Left ventricle myocardium superior (tissue), 1 donor: ENCODE measurements around the gene OR7A5. TPM values are rescaled to one million over a fixed set of nuclear protein-coding genes. Genes with fewer than 3 reads are reported as not detected.
"Not testable (repeated sequence)": the region's sequence is repeated elsewhere in the genome, so short reads cannot be mapped to it uniquely, and the experiment has no call there.

Experiments
- ATAC-seq: fragments of 200-7000 bp; cut with Tn5 transposase; one replicate; pipeline ENCODE4 v1.9.1; 2020; ENCODE audit warnings: mild to moderate bottlenecking, moderate library complexity
- DNase-seq: peaks from one replicate; pipeline ENCODE4 v3.0.0-alpha.2; 2020
- intact Hi-C: fragments of 100-400 bp; cut with micrococcal nuclease; formaldehyde crosslinking; loops from one replicate; pipeline ENCODE4 v1.11.0; 2022
- total RNA-seq: library from RNA; stranded (reverse); fragmentation: NEBNext Ultra II Directional; extraction: Animal tissue kit (Norgen Biotek cat#: 25700); gene quantifications from one replicate; pipeline ENCODE4 v1.2.1, GENCODE V29; 2021
- donor health status: DM: no; HTN: yes; CAD: no; lungs with severe emphysema.

The OR7A5 gene
- total RNA-seq, 1 donor from 2014 or later = not detected

DNA sequence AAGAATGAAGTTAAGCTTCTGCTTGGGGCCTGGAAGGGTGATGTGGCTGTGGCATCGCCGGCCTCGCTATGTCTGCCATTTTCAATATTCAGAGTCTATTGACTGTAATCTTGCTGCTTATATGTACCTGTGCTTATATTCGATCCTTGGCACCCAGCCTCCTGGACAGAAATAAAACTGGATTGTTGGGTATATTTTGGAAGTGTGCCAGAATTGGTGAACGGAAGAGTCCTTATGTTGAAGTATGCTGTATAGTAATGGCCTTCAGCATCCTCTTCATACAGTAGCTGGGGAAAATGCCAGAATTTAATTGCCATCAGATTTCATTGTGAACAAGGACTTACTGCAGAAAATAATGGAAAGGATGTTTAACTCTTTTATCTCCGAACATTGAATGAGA, 42.7 kb downstream of the OR7A5 start:
- intact Hi-C loops, ATAC-seq, DNase-seq: not testable (repeated sequence)

DNA sequence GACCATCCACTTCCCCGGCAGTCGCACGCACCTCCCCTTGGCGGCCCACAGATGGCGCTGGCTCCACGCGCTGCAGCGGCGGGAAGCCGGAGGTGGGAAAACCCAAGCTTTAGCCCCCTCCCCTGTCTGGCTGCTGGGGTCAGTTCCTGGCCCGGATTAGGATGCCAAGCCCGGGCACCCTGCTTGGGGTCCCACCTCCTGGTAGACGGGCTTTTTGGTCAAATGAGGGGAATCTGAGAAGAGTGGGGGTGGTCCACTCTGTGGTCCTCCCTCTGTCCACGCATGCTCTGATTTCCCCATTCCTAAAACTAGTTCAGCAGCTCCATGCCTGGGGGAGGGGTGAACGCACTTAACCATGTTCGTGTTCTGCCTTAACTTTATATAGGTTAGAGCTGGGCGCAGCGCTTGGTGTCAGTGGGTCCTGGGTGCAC, 48.5 kb downstream of the OR7A5 start:
- peak; percentile 38 for DNase-seq
- ATAC-seq = no peak
- intact Hi-C loops = no loop called here

DNA sequence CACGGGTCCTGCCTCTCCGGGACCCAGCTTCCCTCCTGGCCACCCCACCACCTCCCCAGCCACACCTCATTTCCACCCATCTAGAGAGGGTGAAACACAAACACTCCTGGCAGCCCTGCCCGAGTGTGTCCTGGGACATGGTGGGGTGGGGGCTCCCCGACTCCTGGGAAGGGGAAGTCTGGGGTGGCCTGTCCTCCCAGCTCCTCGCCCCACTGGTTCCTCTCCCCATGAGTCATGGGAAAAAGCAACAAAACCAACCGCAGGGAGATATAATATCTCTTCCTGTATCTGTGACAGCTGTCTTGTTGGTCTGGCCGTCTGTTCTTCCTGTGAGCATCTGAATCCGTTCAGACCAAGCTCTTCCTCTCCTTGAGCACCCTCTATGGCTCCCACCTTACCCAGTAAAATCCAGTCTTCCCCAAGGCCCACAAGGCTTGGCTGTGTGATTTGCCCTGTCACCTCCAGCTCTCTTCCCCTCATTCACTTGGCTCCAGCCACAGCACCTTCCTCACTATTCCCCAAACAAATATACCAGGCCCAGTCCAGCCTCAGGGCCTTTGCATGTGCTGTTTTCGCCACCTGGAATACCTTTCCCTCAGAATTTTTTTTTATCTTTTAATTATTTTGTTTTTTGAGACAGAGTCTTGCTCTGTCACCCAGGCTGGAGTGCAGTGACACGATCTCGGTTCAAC, 49.7 kb downstream of the OR7A5 start:
- intact Hi-C loops = not testable (repeated sequence)
- peak; percentile 85 for ATAC-seq
- peak; percentile 40 for DNase-seq

DNA sequence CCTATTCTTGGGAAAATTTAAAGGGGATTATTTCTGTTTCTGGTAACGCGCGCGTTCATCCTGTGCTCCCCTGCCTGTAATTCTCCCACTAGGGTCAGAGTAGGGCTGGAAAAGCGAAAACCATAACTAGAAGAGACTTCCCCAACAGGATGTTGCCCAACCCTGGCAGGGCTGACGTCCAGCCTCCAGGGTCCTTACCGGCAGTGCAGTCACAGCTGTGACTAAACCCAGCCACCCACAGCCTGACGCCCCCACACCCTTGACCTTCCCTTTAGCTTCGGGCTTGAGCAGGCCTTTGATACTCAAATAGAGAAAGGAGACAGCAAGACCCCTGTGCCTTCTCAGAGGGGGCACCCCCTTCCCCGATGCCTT, 50.3 kb downstream of the OR7A5 start:
- intact Hi-C loops = not testable (repeated sequence)
- DNase-seq = peak; percentile 65
- peak; percentile 83 for ATAC-seq

GRCh38 chr19:14783410-14783998, 51.5 kb downstream of the OR7A5 start:
- intact Hi-C loops = not testable (repeated sequence)

DNA sequence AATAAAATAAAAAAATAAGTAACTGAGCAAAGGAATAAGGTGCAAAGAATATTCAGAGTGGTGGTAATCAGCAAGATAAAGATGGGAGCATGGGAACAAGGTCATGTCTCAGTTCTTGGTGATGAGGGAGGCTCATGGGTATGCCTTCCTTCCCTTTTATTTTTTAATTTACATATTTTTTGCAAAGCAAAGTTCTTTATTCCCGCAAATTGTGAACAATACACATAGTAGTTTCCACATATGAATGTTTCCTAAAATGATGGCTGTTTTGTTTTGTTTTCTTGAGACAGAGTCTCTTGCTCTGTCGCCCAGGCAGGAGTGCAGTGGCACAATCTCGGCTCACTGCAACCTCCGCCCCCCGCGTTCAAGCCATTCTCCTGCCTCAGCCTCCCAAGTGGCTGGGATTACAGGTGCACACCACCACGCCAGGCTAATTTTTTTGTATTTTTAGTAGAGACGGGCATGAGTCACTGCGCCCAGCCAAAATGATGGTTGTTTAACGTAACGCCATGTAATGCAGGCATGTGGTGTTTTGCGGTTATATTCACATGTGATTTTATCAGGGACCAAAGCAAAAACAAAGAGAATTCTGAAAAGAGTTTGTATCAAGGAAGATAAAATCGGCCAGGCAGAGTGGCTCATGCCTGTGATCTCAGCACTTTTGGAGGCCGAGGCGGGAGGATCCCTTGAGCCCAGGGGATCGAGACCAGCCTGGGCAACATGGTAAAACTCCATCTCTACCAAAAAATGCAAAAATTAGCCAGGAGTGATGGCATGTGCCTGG, 52.2 kb downstream of the OR7A5 start:
- ATAC-seq = no peak
- DNase-seq = no peak
- intact Hi-C loops = no loop called here

More at GRCh38 chr19:14783410-14783998, 51.5 kb downstream of the OR7A5 start:
- ATAC-seq = peak; percentile 40
- not testable (repeated sequence) for DNase-seq

GRCh38 chr19:14781713-14782536, 53.1 kb downstream of the OR7A5 start:
- DNase-seq, ATAC-seq, intact Hi-C loops: not testable (repeated sequence)

GRCh38 chr19:14780622-14781225, 54.3 kb downstream of the OR7A5 start:
- DNase-seq, intact Hi-C loops, ATAC-seq: not testable (repeated sequence)

GRCh38 chr19:14779151-14779550, 55.8 kb downstream of the OR7A5 start:
- no peak for ATAC-seq
- intact Hi-C loops = no loop called here
- DNase-seq = no peak

DNA sequence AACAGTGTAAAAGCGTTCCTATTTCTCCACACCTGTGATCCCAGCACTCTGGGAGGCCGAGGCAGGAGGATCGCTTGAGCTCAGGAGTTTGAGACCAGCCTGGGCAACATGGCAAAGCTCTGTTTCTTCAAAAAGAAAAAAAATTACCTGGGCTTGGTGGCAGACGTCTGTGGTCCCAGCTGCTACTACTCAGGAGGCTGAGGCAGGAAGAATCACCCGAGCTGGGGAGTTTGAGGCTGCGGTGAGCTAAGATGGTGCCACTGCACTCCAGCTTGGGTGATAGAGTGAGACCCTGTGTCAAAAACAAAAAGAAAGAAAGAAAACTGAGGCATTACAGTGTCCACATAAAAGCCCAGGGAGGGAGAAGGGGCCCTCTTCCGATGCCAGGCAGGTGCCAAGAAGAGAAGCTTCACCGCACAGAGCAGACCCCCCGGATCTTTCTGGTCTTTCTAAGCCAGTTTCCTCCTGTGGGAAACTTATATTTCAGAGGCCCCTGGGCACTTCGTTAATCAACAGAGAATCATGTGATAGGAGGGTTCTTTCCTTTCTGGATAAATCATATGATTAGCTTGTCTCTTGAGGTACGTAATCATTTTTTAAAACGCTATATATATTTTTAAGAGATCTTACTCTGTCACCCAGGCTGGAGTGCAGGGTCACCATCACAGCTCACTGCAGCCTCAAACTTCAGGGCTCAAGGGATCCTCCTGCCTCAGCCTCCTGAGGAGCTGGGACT, 56.7 kb downstream of the OR7A5 start, which contains the start of gene ADGRE2:
ADGRE2 (minus strand) TSS at position 451 of the 736 bp plus-strand sequence. CDS start 1,804 bp downstream, outside the sequence.
- ATAC-seq, DNase-seq, intact Hi-C loops: not testable (repeated sequence)

- DNase-seq, ATAC-seq, intact Hi-C loops: not testable (repeated sequence)
Measured at GRCh38 chr19:14777645-14778044, 57.3 kb downstream of the OR7A5 start.

Other genes with a start within 250 kb of the OR7A5 start
- gene ADGRE3, start 160.3 kb downstream of the OR7A5 start, total RNA-seq = not detected
- 7.3 TPM for gene ZNF333, start 145.1 kb downstream of the OR7A5 start, total RNA-seq
- 0.72 TPM for gene ADGRE2, start 56.6 kb downstream of the OR7A5 start, total RNA-seq
- gene OR7C1, start within 50 bp of the OR7A5 start, total RNA-seq = not detected
- not detected for gene OR7A10, start 13.7 kb upstream of the OR7A5 start, total RNA-seq
- gene OR7A17, start 50.9 kb upstream of the OR7A5 start, total RNA-seq = not detected
- gene OR7C2, start 106.3 kb upstream of the OR7A5 start, total RNA-seq = not detected
- gene SLC1A6, start 144.7 kb upstream of the OR7A5 start, total RNA-seq = not detected
- not detected for gene CASP14, start 214.3 kb upstream of the OR7A5 start, total RNA-seq
- not detected for gene OR1I1, start 247.0 kb upstream of the OR7A5 start, total RNA-seq